Subcutaneous preadipocyte (primary cell): ENCODE results near the gene EIF1AD. TPM values are rescaled to one million over a fixed set of nuclear protein-coding genes. Genes with fewer than 3 reads are reported as not detected.

Source experiments
- total RNA-seq: library from RNA; depleted of rRNA; stranded (reverse); fragments of >200 nt; gene quantifications from 2 replicates; pipeline ENCODE4 v1.2.3, GENCODE V29; 2012

Gene EIF1AD
- total RNA-seq: 28.7 and 37.3 TPM in 2 replicates

GRCh38 chr11:66001942-66002647 lies at the start of gene EIF1AD, which contains the start of gene BANF1:
TSS of gene EIF1AD (minus strand) at chr11:66002157. CDS start at chr11:66000389, 1,768 bp downstream.
TSS of gene BANF1 (plus strand) at chr11:66002503. CDS start at chr11:66003251, 748 bp downstream.

GRCh38 chr11:66048547-66049323 lies 46.8 kb upstream of the EIF1AD start, which contains the start of gene GAL3ST3:
TSS of gene GAL3ST3 (minus strand) at chr11:66049161. CDS start at chr11:66045415, 3,746 bp downstream.

GRCh38 chr11:66026017-66026529 lies 24.1 kb upstream of the EIF1AD start, which contains the start of gene CATSPER1:
TSS of gene CATSPER1 (minus strand) at chr11:66026479. CDS start at chr11:66026379, 100 bp downstream.

GRCh38 chr11:66011785-66012303 lies 9.9 kb upstream of the EIF1AD start, which contains the start of gene CST6:
TSS of gene CST6 (plus strand) at chr11:66012008. CDS start at chr11:66012045, 37 bp downstream.

GRCh38 chr11:65961267-65962140 lies 40.5 kb downstream of the EIF1AD start, which contains the start of gene SART1:
TSS of gene SART1 (plus strand) at chr11:65961734. CDS start at chr11:65961781, 47 bp downstream.

Other genes starting within 250 kb of the EIF1AD start
- 12.9 and 14.3 TPM in 2 replicates for gene AP5B1, start 221.2 kb downstream of the EIF1AD start, total RNA-seq
- gene OVOL1, start 215.1 kb downstream of the EIF1AD start, total RNA-seq: not detected in 2 replicates
- 1.2 and 2.9 TPM in 2 replicates for gene SNX32, start 168.2 kb downstream of the EIF1AD start, total RNA-seq
- 768 and 957 TPM in 2 replicates for gene CFL1, start 144.0 kb downstream of the EIF1AD start, total RNA-seq
- gene MUS81, start 141.7 kb downstream of the EIF1AD start, total RNA-seq: 38.2 and 65.9 TPM in 2 replicates
- gene EFEMP2, start 129.4 kb downstream of the EIF1AD start, total RNA-seq: 38.3 and 39.7 TPM in 2 replicates
- gene CTSW, start 122.3 kb downstream of the EIF1AD start, total RNA-seq: under 0.01 TPM in 1 of 2 replicates, not detected in the other
- gene FIBP, start 113.7 kb downstream of the EIF1AD start, total RNA-seq: 241 and 303 TPM in 2 replicates
- 53.4 and 63.9 TPM in 2 replicates for gene CCDC85B, start 111.5 kb downstream of the EIF1AD start, total RNA-seq
- gene FOSL1, start 101.8 kb downstream of the EIF1AD start, total RNA-seq: 42.3 and 103 TPM in 2 replicates
- 35.6 and 38.1 TPM in 2 replicates for gene C11orf68, start 83.1 kb downstream of the EIF1AD start, total RNA-seq
- 370 and 389 TPM in 2 replicates for gene DRAP1, start 82.7 kb downstream of the EIF1AD start, total RNA-seq
- not detected in 2 replicates for gene TSGA10IP, start 56.7 kb downstream of the EIF1AD start, total RNA-seq
- gene SART1, start 40.4 kb downstream of the EIF1AD start, total RNA-seq: 34.2 and 34.8 TPM in 2 replicates
- gene BANF1, start 346 bp upstream of the EIF1AD start, total RNA-seq: 22.9 and 27.9 TPM in 2 replicates
- 0.20 TPM in 1 of 2 replicates, not detected in the other for gene CST6, start 9.9 kb upstream of the EIF1AD start, total RNA-seq
- gene CATSPER1, start 24.3 kb upstream of the EIF1AD start, total RNA-seq: 0.78 TPM in 1 of 2 replicates, not detected in the other
- gene GAL3ST3, start 47.0 kb upstream of the EIF1AD start, total RNA-seq: not detected in 2 replicates
- 154 and 157 TPM in 2 replicates for gene SF3B2, start 50.2 kb upstream of the EIF1AD start, total RNA-seq
- 15.8 and 21.3 TPM in 2 replicates for gene PACS1, start 68.1 kb upstream of the EIF1AD start, total RNA-seq